IMR-90 (cell line): Measurements from ENCODE around the gene ZCCHC3. TPM values are rescaled to one million over a fixed set of nuclear protein-coding genes. Genes with fewer than 3 reads are reported as not detected.

Source experiments
- ATAC-seq: fragments of 200-7000 bp; cut with Tn5 transposase; 2 replicates; pipeline ENCODE4 v1.9.1; 2020; ENCODE audit warnings: low read depth, mild to moderate bottlenecking, moderate library complexity
- BruUV-seq: library from RNA; stranded (reverse); fragments of 400-500 nt; replicated peaks from 2 replicates; lab custom pipeline; 2021; lab: Mats Ljungman, UMichigan
- CTCF ChIA-PET: fragments of 300-600 bp; formaldehyde crosslinking; extraction: SDS; loops from one replicate; lab custom pipeline; 2021; ENCODE audit warnings: antibody characterized with exemption; lab: Yijun Ruan, JAX
- POLR2A ChIA-PET: fragments of 300-600 bp; sonication (Branson Sonifier 250); formaldehyde crosslinking; loops from one replicate; lab custom pipeline; 2022; ENCODE audit warnings: antibody characterized with exemption; ENCODE audit not compliant: unreplicated experiment; lab: Charles Lee
- DNase-seq: peaks from one replicate; pipeline ENCODE4 v3.0.0; 2013
- H2AFZ ChIP-seq: replicated peaks from 2 replicates; pipeline ENCODE3; 2013; ENCODE audit warnings: low read length, mild to moderate bottlenecking; ENCODE audit not compliant: poor library complexity
- H2AK5ac ChIP-seq: 2 replicates; pipeline ENCODE4 v1.6.1; 2013; ENCODE audit warnings: low read depth, low read length, inconsistent platforms
- H2AK9ac ChIP-seq: replicated peaks from 2 replicates; pipeline ENCODE3; 2013; ENCODE audit warnings: mild to moderate bottlenecking, low read depth, low read length, moderate library complexity; ENCODE audit not compliant: poor library complexity
- H2BK120ac ChIP-seq: 2 replicates; pipeline ENCODE4 v1.6.1; 2013; ENCODE audit warnings: low read depth, low read length, inconsistent platforms
- H2BK15ac ChIP-seq: 3 replicates; pipeline ENCODE4 v1.6.1; 2013; ENCODE audit warnings: low read depth, low read length, inconsistent platforms
- H2BK20ac ChIP-seq: 2 replicates; pipeline ENCODE4 v1.6.1; 2013; ENCODE audit warnings: low read depth, mild to moderate bottlenecking, inconsistent platforms, low read length, moderate library complexity
- H2BK5ac ChIP-seq: 2 replicates; pipeline ENCODE4 v1.6.1; 2013; ENCODE audit warnings: mild to moderate bottlenecking, low read depth, low read length, inconsistent platforms; ENCODE audit not compliant: poor library complexity, severe bottlenecking
- H3K14ac ChIP-seq: replicated peaks from 2 replicates; pipeline ENCODE4 v1.6.1; 2013; ENCODE audit warnings: low read depth, low read length, inconsistent platforms
- H3K18ac ChIP-seq: 2 replicates; pipeline ENCODE4 v1.6.1; 2013; ENCODE audit warnings: low read depth, low read length, control low read depth
- H3K23ac ChIP-seq: 2 replicates; pipeline ENCODE4 v1.6.1; 2013; ENCODE audit warnings: low read depth, low read length, inconsistent platforms
- H3K27ac ChIP-seq: 2 replicates; pipeline ENCODE4 v1.5.1; 2013; ENCODE audit warnings: mild to moderate bottlenecking, control low read depth, low read length; ENCODE audit not compliant: insufficient read depth
- H3K27me3 ChIP-seq: 2 replicates; pipeline ENCODE4 v1.6.1; 2013; ENCODE audit warnings: low read length; ENCODE audit not compliant: control insufficient read depth, insufficient read depth
- H3K36me3 ChIP-seq: 2 replicates; pipeline ENCODE4 v1.6.1; 2013; ENCODE audit warnings: low read length, mixed read lengths; ENCODE audit not compliant: control insufficient read depth, insufficient read depth
- H3K4ac ChIP-seq: 2 replicates; pipeline ENCODE4 v1.6.1; 2013; ENCODE audit warnings: low read depth, low read length, inconsistent platforms
- H3K4me1 ChIP-seq: 2 replicates; pipeline ENCODE4 v1.6.1; 2013; ENCODE audit warnings: low read length, mixed read lengths; ENCODE audit not compliant: control insufficient read depth, insufficient read depth
- H3K4me2 ChIP-seq: 2 replicates; pipeline ENCODE4 v1.6.1; 2013; ENCODE audit warnings: low read depth, mild to moderate bottlenecking, control low read depth, low read length, moderate library complexity
- H3K4me3 ChIP-seq: 2 replicates; pipeline ENCODE4 v1.5.1; 2013; ENCODE audit warnings: low read depth, mild to moderate bottlenecking, control low read depth, low read length, moderate library complexity; ENCODE audit not compliant: insufficient read depth
- H3K56ac ChIP-seq: 2 replicates; pipeline ENCODE4 v1.6.1; 2013; ENCODE audit warnings: low read length, inconsistent platforms; ENCODE audit not compliant: insufficient read depth; ENCODE audit errors: extremely low read depth
- H3K79me1 ChIP-seq, 2 experiments: 2 replicates each; pipeline ENCODE4 v1.6.1; 2013; ENCODE audit warnings: low read length in 2 of 2, inconsistent platforms in 1 of 2, low read depth in 1 of 2
- H3K9ac ChIP-seq: 2 replicates; pipeline ENCODE4 v1.6.1; 2013; ENCODE audit warnings: low read depth, low read length, control low read depth
- H3K9me1 ChIP-seq: 2 replicates; pipeline ENCODE4 v1.6.1; 2013; ENCODE audit warnings: low read length, inconsistent platforms; ENCODE audit not compliant: insufficient read depth
- H3K9me3 ChIP-seq: 2 replicates; pipeline ENCODE4 v1.6.1; 2013; ENCODE audit warnings: low read length; ENCODE audit not compliant: control insufficient read depth, insufficient read depth
- H4K20me1 ChIP-seq: 2 replicates; pipeline ENCODE4 v1.6.1; 2013; ENCODE audit warnings: low read length, inconsistent platforms; ENCODE audit not compliant: insufficient read depth
- H4K5ac ChIP-seq: 2 replicates; pipeline ENCODE4 v1.6.1; 2013; ENCODE audit warnings: mild to moderate bottlenecking, low read depth, low read length, control low read depth
- H4K8ac ChIP-seq, 2 experiments: 2 replicates each; pipeline ENCODE4 v1.6.1; 2013; ENCODE audit warnings: low read depth in 2 of 2, low read length in 2 of 2, control low read depth in 1 of 2, inconsistent platforms in 1 of 2
- H4K91ac ChIP-seq: 2 replicates; pipeline ENCODE4 v1.6.1; 2013; ENCODE audit warnings: low read depth, low read length, inconsistent platforms; ENCODE audit not compliant: insufficient read depth
- BHLHE40 ChIP-seq: fragments of 150-350 bp; IDR thresholded peaks from 2 replicates; pipeline ENCODE4 v1.6.1; 2016; ENCODE audit warnings: mild to moderate bottlenecking, low read depth, low read length
- CEBPB ChIP-seq: IDR thresholded peaks from 2 replicates; pipeline ENCODE4 v1.6.1; 2012; ENCODE audit warnings: low read depth, low read length, improper control_type of control experiment
- CHD1 ChIP-seq: IDR thresholded peaks from 2 replicates; pipeline ENCODE4 v1.6.1; 2012; ENCODE audit warnings: low read depth, low read length, improper control_type of control experiment
- MAZ ChIP-seq: IDR thresholded peaks from 2 replicates; pipeline ENCODE4 v1.6.1; 2012; ENCODE audit warnings: low read depth, mild to moderate bottlenecking, low read length, improper control_type of control experiment, moderate library complexity, borderline replicate concordance
- NFE2L2 ChIP-seq: fragments of 150-350 bp; IDR thresholded peaks from 2 replicates; pipeline ENCODE4 v1.6.1; 2016; ENCODE audit warnings: low read depth, mild to moderate bottlenecking, low read length
- RCOR1 ChIP-seq: IDR thresholded peaks from 2 replicates; pipeline ENCODE4 v1.6.1; 2012; ENCODE audit warnings: mild to moderate bottlenecking, low read length, improper control_type of control experiment; ENCODE audit not compliant: insufficient replicate concordance
- SMC3 ChIP-seq: fragments of 150-350 bp; IDR thresholded peaks from 2 replicates; pipeline ENCODE4 v1.6.1; 2016; ENCODE audit warnings: low read depth, mild to moderate bottlenecking, antibody characterized with exemption, low read length, moderate library complexity
- dilution Hi-C: fragments of 300-500 bp; cut with HindIII; formaldehyde crosslinking; loops from one replicate; pipeline ENCODE4 v1.14.3; 2018; ENCODE audit warnings: low sequenced_read_pairs; ENCODE audit not compliant: unreplicated experiment
- in situ Hi-C: fragments of 300-500 bp; cut with MboI; formaldehyde crosslinking; loops from 3 replicates; pipeline ENCODE4 v1.14.3; 2019; ENCODE audit warnings: low sequenced_read_pairs, inconsistent platforms, mixed read lengths
- intact Hi-C: fragments of 100-400 bp; cut with micrococcal nuclease; formaldehyde crosslinking; loops from 2 replicates; pipeline ENCODE4 v1.10.0; 2022
- polyA plus RNA-seq, 3 experiments: library from polyadenylated mRNA; depleted of rRNA; stranded (reverse); fragments of >200 nt; gene quantifications; 2 replicates each; pipeline ENCODE4 v1.2.3, GENCODE V29; 2012; ENCODE audit warnings: low replicate concordance in 1 of 3
- total RNA-seq: library from RNA; depleted of rRNA; stranded (reverse); fragments of >200 nt; gene quantifications from 2 replicates; pipeline ENCODE4 v1.2.3, GENCODE V29; 2012
- TF ChIP-seq, protein P1 (sequence below): fragments of 150-350 bp; IDR thresholded peaks from 2 replicates; pipeline ENCODE4 v1.6.1; 2017; ENCODE audit warnings: mild to moderate bottlenecking, antibody characterized with exemption, low read length, low read depth

ZCCHC3 gene
- total and polyA plus RNA-seq, 2 of the 4 experiments (the other 2 are of a cell fraction): 8.2 to 10.9 TPM

DNA sequence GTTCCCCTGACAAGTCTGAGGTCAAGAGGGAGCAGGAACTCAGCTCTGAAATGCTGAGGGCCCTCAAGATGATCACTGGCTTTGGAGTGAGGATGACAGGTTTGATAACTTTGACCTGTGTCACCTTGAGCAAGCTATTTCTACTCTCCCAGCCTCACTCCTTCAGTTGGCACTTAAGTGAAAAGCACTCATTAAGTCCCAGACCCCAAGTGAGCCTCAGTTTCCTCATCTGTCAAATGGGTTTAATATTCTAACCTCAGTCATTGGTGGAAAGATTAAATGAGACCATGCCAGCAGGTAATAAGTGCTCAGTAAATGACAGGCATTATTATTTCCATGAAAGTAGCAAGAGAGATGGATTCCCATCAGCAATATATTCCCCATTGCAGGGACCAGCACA is 25.8 kb upstream of the ZCCHC3 start:
- no peak overlapping the region for H4K8ac ChIP-seq
- H3K9me1 ChIP-seq: no peaks in the 10 kb centered on the region; the same call in 1 of the 2 replicates
- H3K4me3 ChIP-seq: no peak overlapping the region
- no peak overlapping the region for H2AK9ac ChIP-seq
- dilution Hi-C loops (no loop called here), intact Hi-C loops (no loop called here), in situ Hi-C loops (no loop called here)
- no peak overlapping the region for H3K23ac ChIP-seq
- no peak overlapping the region for H2BK15ac ChIP-seq
- no peak overlapping the region for H2BK20ac ChIP-seq
- H3K18ac ChIP-seq: no peak overlapping the region
- H3K4me1 ChIP-seq: no peaks in the 10 kb centered on the region
- no peak overlapping the region for H3K56ac ChIP-seq
- BruUV-seq: no TSS peak
- no peak overlapping the region for H3K4me2 ChIP-seq
- no peak overlapping the region for H4K91ac ChIP-seq
- no peak overlapping the region for H3K14ac ChIP-seq
- H2AFZ ChIP-seq: no peak overlapping the region
- H2AK5ac ChIP-seq: no peak overlapping the region
- no peaks in the 10 kb centered on the region for H3K79me1 ChIP-seq
- no peaks in the 10 kb centered on the region for H4K20me1 ChIP-seq
- H2BK120ac ChIP-seq: no peak overlapping the region
- ATAC-seq: no peak
- no peaks in the 10 kb centered on the region for H3K27me3 ChIP-seq
- H3K9me3 ChIP-seq: no peaks in the 10 kb centered on the region
- POLR2A ChIA-PET: no interaction called here
- no peak overlapping the region for H2BK5ac ChIP-seq
- no peak overlapping the region for H3K9ac ChIP-seq
- H3K36me3 ChIP-seq: peaks cover 11% of the 10 kb centered on the region
- DNase-seq: no peak
- H3K27ac ChIP-seq: no peak overlapping the region
- H4K5ac ChIP-seq: no peak overlapping the region
- no peak overlapping the region for H3K4ac ChIP-seq
- CTCF ChIA-PET: no interaction called here
- TF ChIP-seq NFE2L2: no peak
- no peak for TF ChIP-seq CHD1
- TF ChIP-seq, protein P1, sequence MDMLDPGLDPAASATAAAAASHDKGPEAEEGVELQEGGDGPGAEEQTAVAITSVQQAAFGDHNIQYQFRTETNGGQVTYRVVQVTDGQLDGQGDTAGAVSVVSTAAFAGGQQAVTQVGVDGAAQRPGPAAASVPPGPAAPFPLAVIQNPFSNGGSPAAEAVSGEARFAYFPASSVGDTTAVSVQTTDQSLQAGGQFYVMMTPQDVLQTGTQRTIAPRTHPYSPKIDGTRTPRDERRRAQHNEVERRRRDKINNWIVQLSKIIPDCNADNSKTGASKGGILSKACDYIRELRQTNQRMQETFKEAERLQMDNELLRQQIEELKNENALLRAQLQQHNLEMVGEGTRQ: no peak
- no peak for TF ChIP-seq MAZ
- no peak for TF ChIP-seq SMC3
- TF ChIP-seq CEBPB: no peak
- no peak for TF ChIP-seq RCOR1
- TF ChIP-seq BHLHE40: no peak
